HG03469 (cell line): ENCODE data around the gene PAX9.

Experiments
- ATAC-seq: cut with Tn5 transposase; IDR thresholded peaks from one replicate; pipeline ENCODE4 v1.9.1; 2021; ENCODE audit warnings: mild to moderate bottlenecking, moderate library complexity, moderate number of reproducible peaks; ENCODE audit not compliant: unreplicated experiment

The PAX9 gene

DNA sequence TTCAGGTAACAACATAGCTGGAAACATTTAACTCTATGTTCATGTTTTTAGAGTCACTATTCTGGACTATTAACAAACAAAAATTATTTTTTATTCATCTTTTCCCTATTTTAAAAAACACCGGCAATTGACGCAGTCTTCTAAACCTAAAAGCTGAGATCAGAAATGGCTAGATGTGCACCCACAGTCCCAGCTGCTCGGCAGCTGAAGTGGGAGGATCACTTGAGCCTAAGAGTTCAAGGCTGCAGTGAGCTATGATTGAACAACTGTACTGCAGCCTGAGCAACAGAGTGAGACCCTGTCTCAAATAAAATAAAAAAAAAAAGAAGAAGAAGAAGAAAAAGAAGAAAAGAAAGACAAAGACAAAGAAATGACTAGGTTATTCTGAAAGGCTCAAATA, 64.5 kb downstream of the PAX9 start:
- ATAC-seq, result no peak
